SK-N-SH treated with all-trans-retinoic acid at 6 μM for 48 hours (cell line): Measurements from ENCODE around the gene CDR2.
"Not testable (repeated sequence)": the region's sequence is repeated elsewhere in the genome, so short reads cannot be mapped to it uniquely, and the experiment has no call there.

Experiments used
- BACH2 ChIP-seq: fragments of 250-450 bp; sonication (Bioruptor Pico); IDR thresholded peaks from 2 replicates; pipeline ENCODE4 v1.9.0; 2021; ENCODE audit warnings: mild to moderate bottlenecking, borderline replicate concordance
- CREB5 ChIP-seq: fragments of 250-450 bp; sonication (Bioruptor Pico); IDR thresholded peaks from 2 replicates; pipeline ENCODE4 v1.5.1; 2020; ENCODE audit warnings: low read depth, mild to moderate bottlenecking, moderate library complexity
- PATZ1 ChIP-seq: fragments of 250-450 bp; sonication (Bioruptor Pico); IDR thresholded peaks from 2 replicates; pipeline ENCODE4 v1.8.0; 2020; ENCODE audit warnings: mild to moderate bottlenecking, moderate library complexity, borderline replicate concordance
- PPARA ChIP-seq: fragments of 250-450 bp; sonication (Bioruptor Pico); IDR thresholded peaks from 2 replicates; pipeline ENCODE4 v1.5.0; 2020; ENCODE audit warnings: mild to moderate bottlenecking, borderline replicate concordance
- SNAI2 ChIP-seq: fragments of 250-450 bp; sonication (Bioruptor Pico); IDR thresholded peaks from 2 replicates; pipeline ENCODE4 v1.5.0; 2020; ENCODE audit warnings: mild to moderate bottlenecking, moderate library complexity
- TSHZ2 ChIP-seq: fragments of 250-450 bp; sonication (Bioruptor Pico); IDR thresholded peaks from 2 replicates; pipeline ENCODE4 v1.5.0; 2020; ENCODE audit warnings: mild to moderate bottlenecking, moderate library complexity
- ZFP3 ChIP-seq: fragments of 250-450 bp; sonication (Bioruptor Pico); IDR thresholded peaks from 2 replicates; pipeline ENCODE4 v1.5.0; 2020; ENCODE audit warnings: mild to moderate bottlenecking, moderate library complexity
- ZFP30 ChIP-seq: fragments of 450-650 bp; formaldehyde crosslinking; IDR thresholded peaks from 2 replicates; pipeline ENCODE4 v1.5.0; 2022; ENCODE audit warnings: mild to moderate bottlenecking, moderate library complexity
- ZNF70 ChIP-seq: fragments of 450-650 bp; formaldehyde crosslinking; IDR thresholded peaks from 2 replicates; pipeline ENCODE4 v1.5.0; 2020; ENCODE audit warnings: mild to moderate bottlenecking, moderate library complexity
- ZNF8 ChIP-seq: fragments of 450-650 bp; formaldehyde crosslinking; IDR thresholded peaks from 2 replicates; pipeline ENCODE4 v1.5.0; 2020; ENCODE audit warnings: mild to moderate bottlenecking, moderate library complexity

GRCh38 chr16:22417798-22418197 is 43.4 kb upstream of the CDR2 start:
- not testable (repeated sequence) for TF ChIP-seq PATZ1 (CRISPR knock-in tag); ZFP3 (CRISPR knock-in tag); CREB5; TSHZ2 (CRISPR knock-in tag); ZFP30 (CRISPR knock-in tag); ZNF8 (CRISPR knock-in tag); SNAI2 (CRISPR knock-in tag); ZNF70 (CRISPR knock-in tag); PPARA; BACH2 (CRISPR knock-in tag)
